ELF-1 (cell line): Measurements from ENCODE around the gene DHX16.

Source experiments
- DNase-seq: peaks from one replicate; pipeline ENCODE4 v3.0.0-alpha.2; 2016; ENCODE audit warnings: low read depth, low spot score

Gene DHX16

GRCh38 chr6:30610065-30610464 is 62.7 kb downstream of the DHX16 start:
- DNase-seq = no peak

DNA sequence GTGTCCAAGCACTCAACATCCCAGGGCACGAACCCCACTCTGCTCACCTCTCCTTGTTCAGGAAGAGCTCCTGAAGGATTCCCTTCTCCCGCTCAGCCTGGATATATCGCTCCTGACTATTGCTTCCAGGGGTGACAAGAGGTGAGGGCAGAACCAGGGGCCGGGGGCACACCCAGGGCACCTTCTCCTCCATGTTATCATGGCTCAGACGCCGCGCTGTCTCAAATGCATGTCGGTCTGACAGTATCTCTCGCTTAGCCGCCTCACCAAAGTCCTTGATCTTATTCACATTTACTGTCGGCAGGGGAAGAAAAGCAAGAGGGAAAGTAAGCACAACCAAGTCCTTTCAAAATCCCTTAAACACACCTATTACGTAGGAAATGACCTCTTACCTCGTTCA is 68.8 kb downstream of the DHX16 start:
- no peak for DNase-seq
